NCI-H2107 treated with DMSO at 0.1 percent for 48 hours (cell line): ENCODE measurements around the gene AEBP1.

Experiments
- DNase-seq: peaks from one replicate; lab custom pipeline; 2025; ENCODE audit not compliant: unreplicated experiment; lab: John Stamatoyannopoulos, UW

The AEBP1 gene

DNA sequence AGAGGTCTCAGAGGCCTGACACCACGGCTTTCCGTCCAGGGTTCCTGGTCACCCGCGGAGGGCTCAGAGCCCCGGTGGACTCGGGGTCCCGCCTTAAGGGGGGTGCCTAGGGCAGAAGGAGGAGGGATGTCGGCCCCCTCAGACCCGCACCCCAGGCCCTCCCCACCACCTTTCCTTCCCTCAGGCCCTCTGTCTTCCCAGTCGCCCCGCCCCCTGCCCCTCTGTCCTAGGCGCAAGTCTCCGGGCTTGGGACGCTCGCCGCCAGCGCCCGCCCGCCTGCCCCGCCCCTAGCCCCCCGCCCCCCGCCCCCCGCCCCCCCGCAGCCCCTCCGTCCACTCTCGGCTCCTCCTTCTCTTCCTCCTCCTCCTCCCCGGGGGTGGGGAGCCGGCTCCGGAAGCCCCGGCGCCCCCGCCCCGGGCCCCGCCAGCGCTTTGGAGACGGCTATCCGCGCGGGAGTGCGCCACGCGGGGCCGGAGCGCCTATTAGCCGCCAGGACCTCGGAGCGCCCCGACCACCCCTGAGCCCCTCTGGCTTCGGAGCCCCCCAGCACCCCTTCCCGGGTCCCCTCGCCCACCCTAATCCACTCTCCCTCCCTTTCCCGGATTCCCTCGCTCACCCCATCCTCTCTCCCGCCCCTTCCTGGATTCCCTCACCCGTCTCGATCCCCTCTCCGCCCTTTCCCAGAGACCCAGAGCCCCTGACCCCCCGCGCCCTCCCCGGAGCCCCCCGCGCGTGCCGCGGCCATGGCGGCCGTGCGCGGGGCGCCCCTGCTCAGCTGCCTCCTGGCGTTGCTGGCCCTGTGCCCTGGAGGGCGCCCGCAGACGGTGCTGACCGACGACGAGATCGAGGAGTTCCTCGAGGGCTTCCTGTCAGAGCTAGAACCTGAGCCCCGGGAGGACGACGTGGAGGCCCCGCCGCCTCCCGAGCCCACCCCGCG is at the start of gene AEBP1:
TSS of gene AEBP1 (plus strand) at position 423 of the 937 bp plus-strand sequence. CDS start at position 744, 321 bp downstream.
- no peak for DNase-seq

DNA sequence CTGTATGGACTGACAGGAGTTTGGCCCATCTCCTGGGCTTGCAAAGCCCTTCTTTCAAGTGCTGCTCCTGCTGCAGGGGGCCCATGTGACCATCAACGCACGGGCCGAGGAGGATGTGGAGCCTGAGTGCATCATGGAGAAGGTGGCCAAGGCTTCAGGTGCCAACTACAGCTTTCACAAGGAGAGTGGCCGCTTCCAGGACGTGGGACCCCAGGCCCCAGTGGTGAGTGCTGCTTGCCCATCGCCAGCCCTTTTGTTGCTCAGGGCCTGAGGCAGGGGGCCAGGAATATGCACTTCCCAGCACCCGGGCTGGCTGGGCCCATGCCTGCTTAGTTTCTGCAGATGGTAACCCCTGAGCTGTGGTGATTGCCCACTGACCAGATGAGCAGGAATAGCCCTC is 47.5 kb upstream of the AEBP1 start:
- DNase-seq: no peak

- DNase-seq: no peak
Observed at GRCh38 chr7:44057181-44057848, 46.8 kb upstream of the AEBP1 start.

DNA sequence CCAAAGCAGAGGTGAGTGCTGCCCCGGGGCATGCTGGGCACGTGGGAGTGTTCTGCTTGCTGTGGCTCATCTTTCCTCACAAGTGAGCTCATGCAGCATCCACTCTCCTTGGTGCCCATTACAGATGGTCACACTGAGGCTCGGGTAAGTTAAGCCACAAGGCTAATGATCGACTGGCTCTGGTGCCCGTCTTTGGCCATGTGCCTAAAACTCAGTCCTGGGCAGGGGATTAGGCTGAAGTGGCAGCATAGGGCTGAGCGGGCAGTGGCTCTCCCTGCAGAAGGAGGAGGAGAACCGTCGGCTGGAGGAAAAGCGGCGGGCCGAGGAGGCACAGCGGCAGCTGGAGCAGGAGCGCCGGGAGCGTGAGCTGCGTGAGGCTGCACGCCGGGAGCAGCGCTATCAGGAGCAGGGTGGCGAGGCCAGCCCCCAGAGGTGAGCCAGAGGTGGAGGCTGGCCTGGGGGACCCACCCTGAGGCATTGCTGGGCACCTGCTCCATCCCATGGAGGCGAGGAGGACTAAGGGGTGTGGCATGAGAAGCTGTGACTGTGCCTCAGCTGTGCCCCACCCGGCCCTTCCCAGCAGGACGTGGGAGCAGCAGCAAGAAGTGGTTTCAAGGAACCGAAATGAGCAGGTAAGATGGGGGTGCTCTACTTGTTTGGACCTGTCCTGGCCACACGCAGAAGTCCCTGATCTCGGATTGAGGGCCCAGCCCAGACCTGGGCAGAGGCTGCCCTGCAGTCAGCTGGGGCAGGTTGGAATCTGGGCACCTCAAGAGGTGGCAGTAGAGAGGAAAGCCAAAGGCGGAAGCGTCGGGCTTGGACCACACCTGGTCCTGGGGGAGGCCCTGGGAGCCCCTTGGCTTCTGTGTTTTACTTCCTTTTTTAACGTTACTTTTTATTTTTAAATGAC is 46.0 kb upstream of the AEBP1 start:
- no peak for DNase-seq

DNA sequence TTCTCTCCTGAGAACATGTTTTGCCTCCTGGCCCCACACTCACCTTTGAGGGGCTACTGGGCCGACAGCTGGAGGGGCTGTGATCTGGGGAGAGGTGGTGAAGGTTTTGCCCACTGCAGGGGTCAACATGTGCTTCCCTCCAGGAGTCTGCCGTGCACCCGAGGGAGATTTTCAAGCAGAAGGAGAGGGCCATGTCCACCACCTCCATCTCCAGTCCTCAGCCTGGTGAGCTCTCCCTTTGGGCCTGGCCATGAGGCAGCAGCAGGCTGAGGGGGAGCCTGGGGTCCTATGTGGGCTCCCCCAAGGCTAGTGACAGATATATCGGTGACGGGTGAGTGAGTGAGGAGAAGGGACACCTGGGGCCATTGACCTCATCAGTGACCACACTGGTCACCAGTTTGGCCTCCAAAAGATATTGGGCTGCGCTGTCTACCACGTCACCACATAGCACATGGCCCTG is 45.4 kb upstream of the AEBP1 start:
- DNase-seq: no peak

DNA sequence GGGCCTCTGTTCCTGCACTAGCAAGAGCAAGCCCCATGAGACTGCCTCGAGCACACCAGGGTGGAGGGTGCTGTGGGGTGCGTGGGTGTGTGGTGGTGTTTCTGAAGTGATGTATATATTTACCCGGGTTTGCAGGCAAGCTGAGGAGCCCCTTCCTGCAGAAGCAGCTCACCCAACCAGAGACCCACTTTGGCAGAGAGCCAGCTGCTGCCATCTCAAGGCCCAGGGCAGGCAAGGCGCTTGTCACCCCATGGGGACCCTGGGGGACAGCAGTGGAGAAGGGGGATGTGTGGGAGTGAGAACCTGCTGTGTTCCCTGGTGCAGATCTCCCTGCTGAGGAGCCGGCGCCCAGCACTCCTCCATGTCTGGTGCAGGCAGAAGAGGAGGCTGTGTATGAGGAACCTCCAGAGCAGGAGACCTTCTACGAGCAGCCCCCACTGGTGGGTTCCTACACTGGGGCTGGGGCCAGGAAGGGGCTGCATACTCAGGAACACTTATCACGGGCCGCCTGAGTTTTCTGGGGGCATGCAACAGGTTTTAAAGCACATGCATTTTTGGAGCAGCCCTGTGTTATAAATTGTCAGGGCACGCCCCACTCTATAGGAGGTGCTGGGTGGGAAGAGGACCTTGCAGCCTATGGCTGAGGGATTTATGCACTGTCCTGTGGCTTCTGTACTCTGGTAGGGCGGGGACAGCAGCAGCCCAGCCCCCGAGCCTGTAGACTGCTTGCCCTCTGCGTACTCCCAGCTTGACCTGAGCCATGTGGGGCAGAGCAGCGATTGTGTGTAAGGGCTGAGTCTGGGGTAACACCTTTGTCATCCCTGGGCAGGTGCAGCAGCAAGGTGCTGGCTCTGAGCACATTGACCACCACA is 44.7 kb upstream of the AEBP1 start:
- no peak for DNase-seq

DNA sequence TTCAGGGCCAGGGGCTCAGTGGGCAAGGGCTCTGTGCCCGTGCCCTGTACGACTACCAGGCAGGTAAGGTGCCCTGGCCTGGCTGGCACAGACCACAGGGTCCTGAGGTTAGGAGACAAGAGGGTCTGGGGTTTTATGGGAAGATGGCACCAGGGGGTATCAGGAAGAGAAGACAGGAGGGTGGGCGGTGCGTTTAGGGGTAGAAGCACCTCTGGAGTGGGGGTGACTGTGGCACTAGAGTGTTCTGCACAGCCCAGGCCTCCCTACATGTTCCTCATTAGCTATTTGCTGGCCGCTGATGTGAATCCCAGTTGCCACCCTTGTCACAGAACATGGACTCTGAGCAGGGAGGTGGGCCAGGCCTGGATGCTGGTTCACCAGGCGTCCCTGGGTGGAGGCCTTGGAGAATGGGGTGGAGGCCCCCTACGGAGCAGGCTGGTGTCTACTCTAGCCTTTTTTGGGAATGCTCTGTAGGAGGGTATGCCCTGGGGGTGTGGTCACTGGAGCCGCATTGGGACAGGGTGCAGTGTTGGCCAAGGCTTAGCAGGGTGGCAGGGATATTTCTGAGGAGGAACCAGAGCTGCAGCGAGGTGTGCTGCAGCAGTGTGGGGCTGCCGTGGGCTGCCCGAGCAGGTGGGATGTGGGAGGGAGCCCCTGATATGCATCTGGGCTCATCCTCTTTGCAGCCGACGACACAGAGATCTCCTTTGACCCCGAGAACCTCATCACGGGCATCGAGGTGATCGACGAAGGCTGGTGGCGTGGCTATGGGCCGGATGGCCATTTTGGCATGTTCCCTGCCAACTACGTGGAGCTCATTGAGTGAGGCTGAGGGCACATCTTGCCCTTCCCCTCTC is 43.8 kb upstream of the AEBP1 start:
- no peak for DNase-seq

DNA sequence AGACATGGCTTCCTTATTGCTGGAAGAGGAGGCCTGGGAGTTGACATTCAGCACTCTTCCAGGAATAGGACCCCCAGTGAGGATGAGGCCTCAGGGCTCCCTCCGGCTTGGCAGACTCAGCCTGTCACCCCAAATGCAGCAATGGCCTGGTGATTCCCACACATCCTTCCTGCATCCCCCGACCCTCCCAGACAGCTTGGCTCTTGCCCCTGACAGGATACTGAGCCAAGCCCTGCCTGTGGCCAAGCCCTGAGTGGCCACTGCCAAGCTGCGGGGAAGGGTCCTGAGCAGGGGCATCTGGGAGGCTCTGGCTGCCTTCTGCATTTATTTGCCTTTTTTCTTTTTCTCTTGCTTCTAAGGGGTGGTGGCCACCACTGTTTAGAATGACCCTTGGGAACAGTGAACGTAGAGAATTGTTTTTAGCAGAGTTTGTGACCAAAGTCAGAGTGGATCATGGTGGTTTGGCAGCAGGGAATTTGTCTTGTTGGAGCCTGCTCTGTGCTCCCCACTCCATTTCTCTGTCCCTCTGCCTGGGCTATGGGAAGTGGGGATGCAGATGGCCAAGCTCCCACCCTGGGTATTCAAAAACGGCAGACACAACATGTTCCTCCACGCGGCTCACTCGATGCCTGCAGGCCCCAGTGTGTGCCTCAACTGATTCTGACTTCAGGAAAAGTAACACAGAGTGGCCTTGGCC is 43.0 kb upstream of the AEBP1 start:
- no peak for DNase-seq

DNA sequence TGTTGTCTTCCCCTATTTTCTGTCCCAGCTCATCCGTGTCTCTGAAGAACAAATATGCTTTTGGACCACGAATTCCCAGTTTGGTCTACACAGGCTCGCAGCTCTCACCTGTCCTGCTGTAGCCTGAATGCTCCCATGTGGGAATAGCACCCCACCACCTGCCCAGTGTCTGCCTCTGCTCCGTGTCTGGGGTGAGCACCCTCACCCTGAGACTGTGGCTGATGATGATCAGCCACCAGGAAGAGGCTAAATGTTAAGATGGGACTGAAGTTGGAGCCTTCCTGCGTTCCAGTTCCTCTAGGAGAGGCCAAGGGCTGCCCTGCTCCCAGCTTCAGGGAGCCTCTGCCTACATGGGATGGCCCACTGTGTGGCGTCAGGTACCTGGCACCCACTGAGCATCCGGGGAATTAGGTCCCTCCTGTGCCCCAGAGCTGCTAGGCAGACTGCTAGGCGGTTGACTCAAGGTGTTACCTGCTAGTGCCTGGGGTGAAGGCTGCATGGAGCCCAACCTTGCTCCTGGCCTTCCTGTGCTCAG is 42.4 kb upstream of the AEBP1 start:
- no peak for DNase-seq

GRCh38 chr7:44062180-44062902 is 41.8 kb upstream of the AEBP1 start:
- DNase-seq: no peak

DNA sequence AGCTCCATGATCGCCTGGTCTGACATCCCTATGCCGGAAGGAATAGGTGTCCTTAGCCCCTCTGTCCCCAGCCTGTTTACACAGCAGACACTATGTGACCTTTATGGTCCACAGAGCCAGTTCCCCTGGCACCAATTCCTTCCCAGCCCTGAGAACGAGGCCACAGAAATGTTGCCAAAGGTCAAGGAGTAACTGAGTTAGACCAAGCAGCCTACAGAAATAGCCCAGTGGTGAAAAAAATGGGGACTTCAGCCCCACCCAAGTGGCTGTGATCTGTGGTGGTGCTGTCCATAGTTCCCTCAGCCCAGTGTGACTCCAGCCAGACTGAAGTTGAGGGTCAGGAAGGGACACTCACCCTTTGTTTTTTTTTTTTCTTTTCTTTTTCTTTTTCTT is 41.2 kb upstream of the AEBP1 start:
- no peak for DNase-seq

DNA sequence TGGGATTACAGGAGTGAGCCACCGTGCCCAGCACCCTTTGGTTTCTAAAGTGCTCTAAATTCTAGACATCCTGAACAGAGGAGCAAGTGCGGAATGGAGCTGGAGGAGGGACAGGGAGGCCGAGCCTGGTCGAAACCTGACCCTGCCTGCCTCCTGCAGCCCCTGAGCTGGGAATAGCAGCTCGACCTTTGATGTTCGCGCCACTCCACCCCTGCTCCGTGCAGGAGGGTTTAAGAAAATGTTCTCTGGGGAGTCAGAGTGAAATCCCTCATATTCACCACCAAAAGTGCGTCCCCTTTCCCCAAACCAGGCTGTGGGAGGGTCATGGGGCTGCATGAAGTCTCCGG is 40.6 kb upstream of the AEBP1 start:
- no peak for DNase-seq

- no peak for DNase-seq
Observed at GRCh38 chr7:44063894-44064651, 40.1 kb upstream of the AEBP1 start.

GRCh38 chr7:44064791-44065430 is 39.2 kb upstream of the AEBP1 start:
- no peak for DNase-seq

- DNase-seq: peak; percentile 16
Observed at GRCh38 chr7:44065431-44066110, 38.6 kb upstream of the AEBP1 start, which contains the start of gene PGAM2. TSS of gene PGAM2 (minus strand) at chr7:44065567. CDS start at chr7:44065529, 38 bp downstream.

GRCh38 chr7:44066111-44066460 is 38.1 kb upstream of the AEBP1 start:
- no peak for DNase-seq
